ENCODE results near the gene ABRAXAS1.

The ABRAXAS1 gene

GRCh38 chr4:83449009-83449408 lies 35.9 kb downstream of the ABRAXAS1 start:
- DNase-seq, result no peak

- DNase-seq, result no peak
These were observed 44.0 kb downstream of the ABRAXAS1 start for GRCh38 chr4:83440899-83441298.

GRCh38 chr4:83440148-83440814 lies 44.6 kb downstream of the ABRAXAS1 start:
- no peak for DNase-seq

GRCh38 chr4:83438719-83439118 lies 46.2 kb downstream of the ABRAXAS1 start:
- no peak for DNase-seq

GRCh38 chr4:83436680-83437079 lies 48.2 kb downstream of the ABRAXAS1 start:
- no peak for DNase-seq

GRCh38 chr4:83431200-83431599 lies 53.7 kb downstream of the ABRAXAS1 start:
- DNase-seq, result no peak

- DNase-seq, result no peak
These were observed 66.7 kb downstream of the ABRAXAS1 start for GRCh38 chr4:83418211-83418610.

GRCh38 chr4:83417566-83417965 lies 67.3 kb downstream of the ABRAXAS1 start:
- no peak for DNase-seq

GRCh38 chr4:83413676-83414075 lies 71.2 kb downstream of the ABRAXAS1 start:
- no peak for DNase-seq
